Measurements from ENCODE around the gene GJA10. TPM values are rescaled to one million over a fixed set of nuclear protein-coding genes. Genes with fewer than 3 reads are reported as not detected.

GJA10 gene
- polyA plus RNA-seq, 1 donor (not counting 4 experiments of a cell fraction or from before 2014, with no cell fraction given), result not detected

GRCh38 chr6:89944826-89945407 is 50.6 kb downstream of the GJA10 start:
- TF ChIP-seq CTCF (optimal IDR thresholded peaks at IDR 0.05 in 1 of 3, IDR thresholded peaks at IDR 0.05 in 1 of 3, conservative IDR thresholded peaks at IDR 0.05 in 1 of 3; ENCODE audit: extremely low read depth in 1 of 3, insufficient read depth in 2 of 3, low read length in 3 of 3) (peak; percentile 34 to 38 (median 35)), EZH2 (IDR thresholded peaks at IDR 0.05; ENCODE audit: low read length) (no peak)
- no peak overlapping the region for H2AFZ ChIP-seq (ENCODE audit: control insufficient read depth, low read length)
- no peaks in the 10 kb centered on the region for H3K27me3 ChIP-seq (ENCODE audit: control insufficient read depth, extremely low read depth, insufficient read depth, low read length)
- H3K9me1 ChIP-seq (ENCODE audit: control insufficient read depth, extremely low read depth, insufficient read depth, low read length), result no peaks in the 10 kb centered on the region
- H3K4me2 ChIP-seq (ENCODE audit: control insufficient read depth, extremely low read depth, insufficient read depth, low read depth, low read length), result no peak overlapping the region
- no peaks in the 10 kb centered on the region for H3K36me3 ChIP-seq (ENCODE audit: control insufficient read depth in 2 of 2, extremely low read depth in 1 of 2, insufficient read depth in 2 of 2, low read length in 2 of 2)
- DNase-seq (ENCODE audit: low read depth, low spot score) (no peak), FAIRE-seq (no peak)
- no peak overlapping the region for H3K27ac ChIP-seq (ENCODE audit: control insufficient read depth, insufficient read depth, low read length)
- peaks cover 6% of the 10 kb centered on the region for H3K4me1 ChIP-seq (ENCODE audit: control insufficient read depth, extremely low read depth, insufficient read depth, low read length)
- H3K79me2 ChIP-seq (ENCODE audit: control insufficient read depth, insufficient read depth, low read length), result no peaks in the 10 kb centered on the region
- H3K9ac ChIP-seq (ENCODE audit: control insufficient read depth, extremely low read depth, insufficient read depth, low read length), result no peak overlapping the region
- H3K4me3 ChIP-seq (ENCODE audit: control insufficient read depth in 2 of 3, extremely low read depth in 1 of 3, insufficient read depth in 2 of 3, low read depth in 1 of 3, low read length in 3 of 3), result no peak overlapping the region
- dilution Hi-C loops (cut with MboI; ENCODE audit: extremely low pct_ligation_motif_present, low sequenced_read_pairs), result no loop called here
- no peaks in the 10 kb centered on the region for H4K20me1 ChIP-seq (ENCODE audit: control insufficient read depth, extremely low read depth, insufficient read depth, low read length)
- no peaks in the 10 kb centered on the region for H3K9me3 ChIP-seq (ENCODE audit: control insufficient read depth, low read depth, low read length)

Small RNA genes within 50 kb of the gene (small RNA-seq; reads per million reads assigned to genes)
- 0 reads per million in 3 experiments for gene RF00019 (ENCODE audit: insufficient read length in 3 of 3, low read depth in 3 of 3, low replicate concordance in 1 of 3)

Other genes starting within 250 kb of the GJA10 start
- 6.7 to 16.0 TPM (median 10.1 TPM) in 3 replicates for gene MDN1, start 74.7 kb upstream of the GJA10 start, polyA plus RNA-seq
- gene CASP8AP2, start 64.6 kb upstream of the GJA10 start, polyA plus RNA-seq, result 4.9 to 8.5 TPM (median 5.4 TPM) in 3 replicates